Measurements from ENCODE around the gene WWC2.

Gene WWC2

DNA sequence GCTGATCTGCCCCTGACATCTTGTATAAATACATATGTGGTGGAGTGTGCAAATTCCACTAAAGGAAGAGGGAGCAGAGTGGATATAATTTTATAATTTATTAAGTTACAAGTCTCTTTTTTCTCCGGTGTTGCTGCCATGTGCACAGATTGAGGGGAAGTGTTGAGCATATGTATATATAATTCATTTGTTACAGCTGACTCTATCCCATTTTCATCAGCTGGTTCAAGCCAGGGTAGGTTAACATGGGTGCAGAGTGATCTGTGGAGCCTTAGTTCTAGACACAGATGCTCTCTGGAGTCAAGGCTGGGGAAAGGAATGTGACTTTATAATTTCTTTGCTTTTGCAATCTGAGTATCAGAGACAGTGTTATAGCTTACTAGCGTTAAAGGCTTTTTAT, 103.5 kb downstream of the WWC2 start:
- DNase-seq (ENCODE audit: low read depth) = no peak

DNA sequence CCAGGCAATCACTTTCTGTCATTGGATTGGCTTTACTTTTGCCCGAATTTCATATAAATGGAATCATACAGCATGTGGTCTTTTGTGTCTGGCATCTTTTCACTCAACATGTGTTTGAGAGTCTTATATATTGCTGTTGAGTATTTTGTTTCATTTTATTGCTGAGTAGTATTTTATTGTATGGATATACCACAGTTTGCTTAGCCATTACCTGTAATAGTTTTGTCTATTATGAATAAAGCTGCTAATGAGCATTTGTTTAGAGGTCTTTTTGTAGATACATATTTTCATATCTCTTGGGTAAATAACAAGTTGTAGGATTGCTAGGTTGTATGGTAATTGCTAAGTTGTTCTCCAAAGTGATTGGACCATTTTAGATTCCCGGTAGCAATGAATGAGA, 105.7 kb downstream of the WWC2 start:
- DNase-seq (ENCODE audit: low read depth) = no peak

DNA sequence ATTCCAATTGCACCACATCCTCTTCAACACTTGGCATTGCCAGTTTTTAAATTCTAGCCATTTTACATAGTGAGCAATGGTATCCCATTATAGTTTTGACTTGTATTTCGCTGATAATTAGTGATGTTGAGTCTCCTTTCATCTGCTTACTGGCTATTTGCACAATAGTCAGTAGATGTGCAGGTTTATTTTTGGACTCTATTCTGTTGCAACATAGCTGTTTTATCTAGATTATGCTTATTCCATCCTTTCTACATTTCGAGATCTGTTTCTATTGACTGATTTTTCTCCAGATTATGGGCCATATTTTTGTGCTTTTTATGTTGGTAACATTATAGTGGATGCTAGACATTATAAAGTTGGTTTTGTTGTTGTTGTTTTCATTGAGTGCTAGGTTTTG, 106.1 kb downstream of the WWC2 start:
- DNase-seq (ENCODE audit: low read depth) = no peak

DNA sequence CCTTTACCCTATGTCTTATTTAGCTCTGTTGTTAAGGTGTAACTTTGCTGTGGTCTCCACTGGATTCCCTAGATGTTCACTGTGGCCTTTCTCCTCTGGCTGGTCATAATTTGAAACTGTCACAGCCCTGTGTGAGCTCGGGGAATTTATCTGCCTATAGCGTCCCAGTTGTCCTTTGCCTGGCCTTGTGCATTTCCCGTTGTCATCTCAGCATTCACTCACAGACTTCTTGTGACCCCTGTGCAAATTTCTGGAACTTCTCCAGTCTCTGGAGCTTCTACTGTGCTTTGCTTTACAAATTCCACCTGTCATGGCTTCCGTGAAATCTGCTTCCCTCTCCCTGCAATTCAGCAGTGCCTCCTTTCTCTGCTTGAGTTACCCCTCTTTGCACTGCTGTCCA, 106.7 kb downstream of the WWC2 start:
- no peak for DNase-seq (ENCODE audit: low read depth)

DNA sequence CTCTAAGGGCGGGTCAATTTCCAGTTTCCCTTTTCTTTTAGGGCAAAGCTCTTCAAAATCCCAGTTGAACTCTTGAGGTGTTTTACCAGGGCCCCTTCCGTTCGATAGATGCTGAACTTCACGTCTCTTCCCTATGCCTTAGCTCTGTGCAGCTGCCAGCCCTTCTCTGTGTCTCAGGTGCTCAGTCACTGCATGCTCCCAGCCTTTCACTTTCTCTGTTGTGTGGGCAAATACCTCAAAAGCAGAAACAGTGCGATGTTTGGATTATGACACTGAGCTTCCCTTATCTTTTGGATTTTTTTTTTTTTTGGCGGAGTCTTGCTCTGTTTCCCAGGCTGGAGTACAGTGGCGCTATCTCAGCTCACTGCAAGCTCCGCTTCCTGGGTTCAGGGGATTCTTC, 112.5 kb downstream of the WWC2 start:
- no peak for DNase-seq (ENCODE audit: low read depth)

DNA sequence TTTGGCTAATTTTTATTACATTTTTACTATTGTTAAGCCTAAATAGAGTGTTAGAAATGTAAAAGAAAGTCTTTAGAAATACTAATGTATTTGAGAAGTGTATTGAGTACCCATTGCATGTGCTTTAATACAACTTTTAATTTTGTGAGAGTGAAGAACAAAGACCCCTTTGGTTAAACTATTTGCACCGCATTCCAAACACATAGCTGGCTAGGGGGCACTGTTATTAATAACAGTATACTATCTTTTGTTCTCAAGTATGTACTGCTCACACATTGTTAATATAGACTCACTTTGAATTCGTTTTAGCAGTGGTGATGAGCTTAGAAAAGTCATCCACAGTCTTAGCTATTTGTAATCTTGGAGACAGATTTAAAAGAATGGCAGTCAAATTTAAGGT, 114.9 kb downstream of the WWC2 start:
- no peak for DNase-seq (ENCODE audit: low read depth)

DNA sequence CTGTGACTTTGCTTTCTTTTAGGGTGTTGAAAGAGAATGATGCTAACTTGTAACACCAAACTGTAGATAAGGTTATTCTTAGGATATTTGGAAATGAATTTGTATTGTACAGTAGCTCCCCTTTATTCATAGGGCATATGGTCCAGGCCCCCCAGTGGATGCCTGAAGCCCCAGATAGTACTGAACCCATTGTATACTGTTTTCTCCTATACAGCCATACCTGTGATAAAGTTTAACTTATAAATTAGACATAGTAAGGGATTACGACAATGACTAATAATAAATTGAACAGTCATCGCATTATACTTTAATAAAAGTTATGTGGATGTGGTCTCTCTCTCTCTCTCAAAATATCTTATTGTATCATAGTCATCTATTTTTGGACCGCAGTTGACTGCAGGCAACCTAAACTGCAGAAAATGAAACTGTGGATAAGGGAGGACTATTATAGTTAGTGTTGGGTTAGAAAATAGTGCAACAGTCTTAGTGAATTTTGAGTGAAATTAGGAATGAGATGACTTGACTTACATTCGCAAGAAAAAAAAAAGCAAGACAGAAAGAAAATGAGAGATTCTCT, 115.9 kb downstream of the WWC2 start:
- no peak for DNase-seq (ENCODE audit: low read depth)

DNA sequence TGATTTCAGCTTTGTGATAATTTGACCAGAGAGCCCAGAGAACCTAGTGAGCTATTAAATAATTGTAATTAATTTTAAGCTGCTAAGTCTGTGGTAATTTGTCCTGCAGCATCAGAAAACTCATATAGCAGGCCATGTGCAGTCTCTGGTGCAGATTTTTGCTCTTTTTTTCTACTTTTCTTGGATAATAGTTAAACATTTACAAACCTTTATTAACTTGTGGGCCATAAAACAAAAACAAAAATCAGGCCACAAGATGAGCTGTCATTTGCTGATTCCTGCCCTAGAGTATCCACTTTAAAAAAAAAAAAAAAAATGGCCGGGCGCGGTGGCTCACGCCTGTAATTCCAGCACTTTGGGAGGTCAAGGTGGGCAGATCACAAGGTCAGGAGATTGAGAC, 121.2 kb downstream of the WWC2 start:
- DNase-seq (ENCODE audit: low read depth) = no peak

DNA sequence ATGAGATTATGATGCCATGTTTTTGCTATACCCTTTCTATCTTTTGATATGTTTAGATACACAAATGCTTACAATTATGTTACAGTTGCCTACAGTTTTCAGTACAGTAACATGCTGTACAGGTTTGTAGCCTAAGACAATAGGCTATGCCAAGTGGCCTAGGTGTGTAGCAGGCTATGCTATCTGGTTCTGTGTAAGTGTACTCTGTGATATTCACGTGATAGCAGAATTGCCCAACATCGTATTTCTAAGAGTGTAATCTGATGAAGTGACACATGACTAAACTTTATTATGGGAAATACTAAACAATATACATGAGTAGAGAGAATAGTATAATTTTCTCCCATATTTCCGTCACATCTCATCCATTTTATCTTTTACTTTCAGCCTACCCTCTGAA, 124.0 kb downstream of the WWC2 start:
- DNase-seq (ENCODE audit: low read depth) = no peak

DNA sequence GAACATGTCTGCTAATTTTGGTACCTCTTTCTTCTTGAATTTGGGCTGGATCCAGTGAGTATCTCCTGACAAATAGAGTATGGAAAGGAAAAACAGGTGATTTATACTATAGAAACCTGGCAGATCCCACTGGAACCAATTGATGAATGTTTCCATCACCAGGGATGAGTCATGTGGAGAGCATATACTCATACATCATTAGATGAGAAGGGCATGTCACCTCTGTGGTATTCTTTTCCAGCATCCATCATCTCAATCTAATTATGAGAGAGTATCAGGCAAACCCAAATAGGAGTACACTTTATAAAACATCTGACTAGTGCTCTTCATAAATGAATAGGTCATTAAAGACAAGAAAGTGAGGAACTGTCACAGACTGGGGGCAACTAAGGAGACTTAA, 130.3 kb downstream of the WWC2 start:
- DNase-seq (ENCODE audit: low read depth) = no peak

DNA sequence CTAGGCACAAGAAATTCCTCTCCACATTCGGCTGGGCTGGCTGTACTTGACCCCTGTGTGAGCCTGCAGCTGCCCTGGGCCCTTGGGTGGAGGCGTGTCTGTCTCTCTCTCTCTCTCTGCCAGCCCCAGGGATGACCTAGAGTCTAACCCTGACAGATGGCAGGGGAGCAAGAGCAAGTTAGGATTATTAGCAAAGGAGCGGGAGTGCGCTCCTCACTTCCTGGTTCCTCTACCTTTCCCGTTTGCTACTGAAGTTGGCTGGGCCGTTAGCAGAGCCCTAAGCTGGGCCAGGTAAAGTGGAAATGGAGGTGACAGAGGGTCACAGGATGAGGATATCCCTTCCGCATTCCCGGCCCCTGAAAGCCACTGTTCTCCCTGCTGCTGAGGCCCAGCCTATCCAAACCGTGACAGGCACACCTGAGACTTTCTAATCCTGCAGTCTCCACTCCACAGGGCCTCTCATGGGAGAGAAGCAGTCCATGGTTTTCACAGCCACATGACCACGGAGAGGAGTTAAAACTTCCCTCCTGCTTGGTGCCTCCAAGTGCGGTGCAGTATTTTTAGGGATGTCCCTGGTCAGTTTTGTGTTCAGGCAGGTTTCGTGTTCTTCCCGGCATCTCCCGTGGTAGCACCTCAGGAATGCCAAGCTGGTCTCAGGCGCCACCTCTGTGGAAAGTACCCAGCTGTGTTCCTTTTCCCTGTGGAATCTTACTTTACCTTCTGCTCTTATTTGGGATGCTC, 141.7 kb downstream of the WWC2 start:
- no peak for DNase-seq (ENCODE audit: low read depth)

DNA sequence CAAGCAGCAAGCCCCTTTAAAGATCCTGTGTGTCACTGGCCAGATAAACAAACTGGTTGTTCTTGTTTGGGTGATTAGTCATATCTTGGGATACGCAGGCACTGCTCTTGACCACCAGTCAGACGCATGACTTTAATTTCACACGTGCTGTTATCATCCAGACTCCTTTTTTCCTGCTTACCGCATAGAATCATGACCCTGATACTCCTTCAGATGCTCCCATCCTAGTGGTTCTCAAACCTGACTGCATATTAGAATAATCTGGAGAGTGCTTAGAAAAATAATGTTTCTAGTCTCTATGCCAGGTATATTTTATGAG, 142.2 kb downstream of the WWC2 start:
- DNase-seq (ENCODE audit: low read depth) = no peak

DNA sequence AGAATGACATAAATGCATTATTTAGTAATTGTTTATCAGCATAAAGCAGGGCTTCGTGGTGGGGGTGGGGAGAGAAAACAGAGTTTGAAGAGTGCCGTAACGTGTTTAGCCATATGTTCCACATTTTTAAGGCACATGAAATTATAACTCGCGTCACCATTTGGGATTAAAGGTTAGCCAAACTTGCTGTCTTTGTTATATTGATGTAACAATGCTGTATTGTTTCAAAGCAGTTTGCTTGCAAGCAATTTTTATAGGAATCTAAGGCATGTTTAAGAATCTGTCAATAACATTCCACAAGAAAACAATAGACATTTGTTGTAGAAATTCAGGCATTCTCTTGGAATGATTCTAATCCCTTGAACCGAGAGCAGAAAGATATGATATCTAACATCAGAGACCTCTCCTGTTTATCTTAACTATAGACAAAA, 142.7 kb downstream of the WWC2 start:
- DNase-seq (ENCODE audit: low read depth) = no peak

DNA sequence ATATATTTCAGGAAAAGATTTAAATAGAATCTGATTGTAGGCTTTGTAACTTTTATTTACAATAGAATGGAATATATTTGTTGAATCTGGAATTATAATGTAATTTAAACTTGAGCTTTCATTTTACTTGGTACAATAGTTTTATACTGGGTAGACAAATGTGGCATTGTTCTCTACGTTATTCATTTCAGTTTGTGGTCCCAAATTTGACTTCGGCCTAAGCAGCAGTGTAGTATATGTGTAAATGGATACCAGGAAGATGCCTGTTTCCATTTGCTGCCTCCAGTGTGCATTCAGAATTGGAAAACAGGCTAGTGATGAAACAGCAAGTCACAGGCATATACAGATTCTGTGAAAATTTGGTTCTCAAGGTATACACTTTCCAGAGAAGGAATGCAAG, 143.2 kb downstream of the WWC2 start:
- DNase-seq (ENCODE audit: low read depth) = no peak

DNA sequence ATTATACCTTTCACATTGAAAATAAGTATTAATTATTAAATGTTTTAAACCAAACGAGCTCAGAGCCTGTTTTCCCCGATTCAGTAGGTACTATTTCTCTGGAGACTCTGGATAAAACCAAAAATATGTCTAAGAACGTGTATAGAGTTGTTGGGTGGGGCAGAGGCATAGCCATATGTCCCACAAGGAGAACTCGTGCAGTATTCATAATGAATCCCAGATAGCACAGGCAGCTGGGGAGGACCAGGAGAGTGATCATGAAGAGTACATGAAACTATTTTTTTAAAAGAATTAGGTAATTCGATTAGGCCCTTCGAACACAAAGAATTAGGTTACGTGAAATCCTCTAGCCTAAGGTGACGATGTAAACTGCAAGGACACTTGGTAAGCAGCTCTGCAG, 145.0 kb downstream of the WWC2 start:
- DNase-seq (ENCODE audit: low read depth) = no peak

DNA sequence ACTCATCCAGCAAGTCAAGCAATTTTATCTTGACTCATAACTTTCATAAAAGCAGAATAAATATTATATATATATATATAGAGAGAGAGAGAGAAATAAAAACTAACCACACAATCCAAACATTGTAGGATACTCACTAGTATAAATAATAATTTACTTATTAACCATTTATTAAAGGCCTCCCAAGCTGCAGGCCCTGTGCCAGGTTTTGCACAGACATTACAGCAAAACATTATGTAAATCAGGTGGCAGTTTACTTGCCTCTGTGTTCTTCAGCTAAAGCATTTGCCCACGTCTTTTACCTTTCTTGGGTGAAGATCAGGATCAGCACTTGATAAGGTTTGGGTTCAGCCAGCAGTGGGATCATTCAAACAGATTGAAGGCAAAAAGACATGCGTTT, 145.4 kb downstream of the WWC2 start:
- no peak for DNase-seq (ENCODE audit: low read depth)

DNA sequence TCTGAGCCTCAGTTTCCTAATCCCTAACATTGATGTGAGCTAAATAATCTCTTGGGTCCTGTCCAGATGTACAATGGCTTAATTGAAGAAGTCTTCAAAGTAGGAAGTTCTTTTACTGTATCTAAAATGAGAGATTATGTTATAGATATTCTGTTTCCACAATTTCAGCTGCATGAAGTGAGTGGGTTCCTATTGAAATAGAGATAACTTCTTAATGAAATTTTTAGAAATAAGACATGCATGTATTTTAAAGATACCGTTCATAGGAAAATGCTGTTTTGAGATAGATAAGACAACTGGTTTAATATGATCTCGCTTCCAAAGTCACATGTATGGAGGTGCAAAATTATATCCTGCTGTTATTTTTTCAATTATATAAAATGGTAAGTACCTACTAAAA, 149.1 kb downstream of the WWC2 start:
- DNase-seq (ENCODE audit: low read depth) = no peak

DNA sequence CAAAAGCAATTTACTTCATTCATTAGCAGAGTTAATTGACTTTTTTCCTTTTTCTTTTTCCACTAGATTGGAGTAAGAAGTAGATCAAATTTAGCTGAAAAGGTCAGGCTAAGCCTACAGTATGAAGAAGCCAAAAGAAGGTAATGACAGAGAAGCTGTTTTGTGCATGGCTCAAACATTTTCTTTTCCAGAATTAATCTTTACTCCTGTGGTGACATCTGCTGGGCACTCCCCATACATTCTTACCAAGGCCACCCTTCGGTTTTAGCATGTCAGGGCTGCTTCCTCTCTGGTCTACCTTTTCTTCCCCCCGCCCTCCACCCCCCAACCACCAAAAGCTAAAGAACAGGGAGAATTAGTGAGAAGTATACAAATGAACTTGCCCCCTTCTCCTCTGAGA, 150.8 kb downstream of the WWC2 start:
- no peak for DNase-seq (ENCODE audit: low read depth)

DNA sequence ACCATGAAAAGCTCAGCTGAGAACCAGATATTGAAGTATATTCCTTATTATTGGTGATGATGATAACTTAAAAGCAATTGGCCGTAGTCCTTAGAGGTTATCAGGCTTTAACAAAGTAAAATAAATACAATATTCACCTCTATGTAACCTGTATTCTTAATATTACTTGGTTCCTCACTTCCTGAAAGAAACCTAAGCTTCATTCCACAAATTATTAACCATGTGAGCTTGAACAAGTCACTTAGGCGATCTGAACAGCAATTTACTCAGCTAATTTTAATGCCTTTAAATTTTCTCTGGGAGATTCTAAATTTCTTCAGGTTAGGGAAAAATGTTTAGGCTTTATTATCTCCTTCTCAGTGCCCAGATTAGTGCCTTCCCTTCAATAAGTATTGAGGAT, 151.8 kb downstream of the WWC2 start:
- no peak for DNase-seq (ENCODE audit: low read depth)

DNA sequence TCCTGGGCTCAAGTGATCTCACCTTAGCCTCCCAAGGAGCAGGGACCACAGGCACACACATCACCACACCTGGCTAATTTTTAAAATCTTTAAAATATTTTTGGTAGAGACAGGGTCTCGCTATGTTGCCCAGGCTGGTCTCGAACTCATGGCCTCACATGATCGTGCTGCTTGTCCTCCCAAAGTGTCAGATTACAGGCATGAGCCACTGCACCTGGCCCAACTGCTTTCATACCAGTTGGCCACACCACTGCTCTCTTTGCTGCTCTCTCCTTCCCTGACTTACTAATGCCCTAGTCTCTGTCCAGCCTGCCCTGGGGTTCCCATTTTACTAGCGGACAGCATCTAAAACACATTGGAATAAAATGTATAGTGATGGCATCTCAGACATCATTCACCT, 153.9 kb downstream of the WWC2 start:
- DNase-seq (ENCODE audit: low read depth) = no peak

DNA sequence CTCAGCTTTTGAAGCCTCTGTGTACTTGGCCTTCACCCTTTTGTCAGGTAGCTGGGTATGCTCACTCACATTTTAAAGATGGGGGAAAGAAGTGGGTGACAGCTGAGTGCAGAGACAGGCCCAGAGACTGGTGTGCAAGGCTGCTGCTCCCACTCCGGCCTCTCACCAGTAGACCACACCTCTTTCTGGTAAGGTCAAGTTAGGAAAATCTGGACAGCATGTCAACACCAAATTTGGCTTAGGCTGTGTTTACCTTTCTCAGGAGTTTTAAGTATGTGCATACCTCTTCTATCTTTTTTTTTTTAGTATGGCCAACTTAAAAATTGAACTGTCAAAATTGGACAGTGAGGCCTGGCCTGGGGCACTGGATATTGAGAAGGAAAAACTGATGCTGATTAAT, 154.4 kb downstream of the WWC2 start:
- DNase-seq (ENCODE audit: low read depth) = no peak

DNA sequence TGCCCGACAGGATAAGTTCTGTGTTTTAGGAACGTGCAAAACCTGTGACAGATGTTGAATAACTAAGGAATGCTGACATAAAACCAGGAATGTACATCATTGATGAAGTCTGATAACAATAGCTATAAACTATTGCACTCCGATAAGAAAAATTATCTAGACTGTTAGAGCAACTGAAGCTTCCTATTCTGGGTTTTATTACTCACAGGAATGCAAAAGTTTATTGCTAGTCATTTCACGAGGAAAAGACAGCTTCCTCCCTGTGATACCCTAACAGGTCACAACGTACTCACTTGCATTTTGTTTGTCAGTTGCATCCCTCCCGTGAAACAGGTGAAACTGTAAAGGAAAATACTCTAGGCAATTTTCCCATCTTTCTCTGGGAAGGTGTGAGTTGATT, 155.1 kb downstream of the WWC2 start:
- DNase-seq (ENCODE audit: low read depth) = no peak

DNA sequence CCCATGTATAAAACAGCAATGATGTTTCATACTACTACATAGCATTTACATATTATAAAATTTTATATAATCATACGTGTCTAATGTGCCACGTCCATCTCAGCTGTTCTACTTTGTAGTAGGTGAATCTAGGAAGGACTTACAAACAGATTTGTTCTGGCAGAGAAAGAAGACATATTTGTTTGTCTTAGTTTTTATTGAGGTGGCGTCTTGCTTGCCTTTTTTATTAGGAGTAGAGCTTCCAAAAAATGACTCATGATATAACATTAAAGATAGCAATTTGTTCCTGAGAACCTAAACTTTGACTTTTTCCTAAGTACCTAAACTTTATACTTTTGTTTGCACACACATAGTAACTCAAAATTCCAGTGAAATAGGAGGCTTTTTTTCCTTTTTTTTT, 156.4 kb downstream of the WWC2 start:
- DNase-seq (ENCODE audit: low read depth) = no peak

DNA sequence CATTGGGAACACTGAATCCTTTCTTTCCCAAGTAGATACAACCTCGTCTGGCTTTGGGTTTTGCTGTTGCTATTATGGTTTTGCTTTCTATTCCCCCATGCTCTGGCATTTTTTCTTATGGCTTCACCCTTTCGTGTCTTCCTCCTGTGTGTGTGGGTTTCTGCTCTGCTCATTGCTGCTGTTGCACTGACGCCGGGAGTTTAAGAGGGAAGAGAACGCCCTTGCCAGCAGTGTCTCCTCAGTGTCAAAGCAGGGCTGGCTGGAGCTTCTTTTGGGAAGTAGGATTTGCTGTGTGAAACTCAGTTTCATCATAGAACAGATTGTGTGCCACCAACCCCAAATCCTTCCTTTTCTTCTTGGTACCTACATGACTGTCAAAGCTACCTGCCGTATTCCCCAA, 157.3 kb downstream of the WWC2 start:
- DNase-seq (ENCODE audit: low read depth) = no peak

Measured in activated gamma-delta T cell treated with anti-CD3 and anti-CD28 coated beads, Interleukin-2, amount 50 U/mL, for 16 hours (primary cell).